Neuronal stem cell (in vitro differentiated cells): ENCODE data around the gene FBXL20.

Source experiments
- DNase-seq: peaks from one replicate; pipeline ENCODE4 v3.0.0-alpha.2; 2013; ENCODE audit warnings: low spot score
- H2AFZ ChIP-seq: one replicate; pipeline ENCODE4 v1.6.1; 2013; ENCODE audit warnings: mild to moderate bottlenecking, low read length, inconsistent platforms
- H2AK5ac ChIP-seq: 2 replicates; pipeline ENCODE4 v1.6.1; 2013; ENCODE audit warnings: low read depth, mild to moderate bottlenecking, inconsistent platforms, low read length, moderate library complexity, mixed read lengths
- H2BK120ac ChIP-seq: 2 replicates; pipeline ENCODE4 v1.6.1; 2013; ENCODE audit warnings: low read depth, mild to moderate bottlenecking, inconsistent platforms, low read length, moderate library complexity, mixed read lengths
- H2BK12ac ChIP-seq: one replicate; pipeline ENCODE4 v1.6.1; 2013; ENCODE audit warnings: low read length, inconsistent platforms
- H2BK15ac ChIP-seq: 2 replicates; pipeline ENCODE4 v1.6.1; 2013; ENCODE audit warnings: mild to moderate bottlenecking, low read length, inconsistent platforms, mixed read lengths
- H2BK5ac ChIP-seq: one replicate; pipeline ENCODE4 v1.6.1; 2013; ENCODE audit warnings: inconsistent platforms, mild to moderate bottlenecking, low read length, moderate library complexity
- H3K14ac ChIP-seq: one replicate; pipeline ENCODE4 v1.6.1; 2013; ENCODE audit warnings: low read length, inconsistent platforms
- H3K18ac ChIP-seq: 2 replicates; pipeline ENCODE4 v1.6.1; 2013; ENCODE audit warnings: low read length, inconsistent platforms
- H3K23ac ChIP-seq: 2 replicates; pipeline ENCODE4 v1.6.1; 2013; ENCODE audit warnings: low read depth, mild to moderate bottlenecking, mixed read lengths, low read length, inconsistent platforms; ENCODE audit not compliant: poor library complexity
- H3K27ac ChIP-seq: replicated peaks from 3 replicates; pipeline ENCODE4 v1.5.1; 2013; ENCODE audit warnings: low read length, inconsistent platforms
- H3K27me3 ChIP-seq, 3 experiments: 2 replicates each; pipeline ENCODE4 v1.6.1; 2013; ENCODE audit warnings: low read length in 3 of 3, mild to moderate bottlenecking in 2 of 3, inconsistent platforms in 1 of 3, low read depth in 1 of 3, mixed read lengths in 1 of 3, moderate library complexity in 1 of 3; ENCODE audit not compliant: control insufficient read depth in 3 of 3, insufficient read depth in 3 of 3
- H3K36me3 ChIP-seq, 2 donors: replicated peaks in 1 of 2; 2 replicates each; pipeline ENCODE4 v1.6.1; 2013; ENCODE audit warnings: low read length in 2 of 2; ENCODE audit not compliant: control insufficient read depth in 2 of 2, insufficient read depth in 2 of 2
- H3K4ac ChIP-seq: 2 replicates; pipeline ENCODE4 v1.6.1; 2013; ENCODE audit warnings: inconsistent platforms, mild to moderate bottlenecking, low read length, moderate library complexity
- H3K4me1 ChIP-seq, 2 donors: 1 replicate in 1 of 2; 2 replicates in 1 of 2; pipeline ENCODE4 v1.6.1; 2013; ENCODE audit warnings: low read length in 2 of 2, low read depth in 1 of 2; ENCODE audit not compliant: control insufficient read depth in 2 of 2, insufficient read depth in 1 of 2
- H3K4me2 ChIP-seq: one replicate; pipeline ENCODE4 v1.6.1; 2013; ENCODE audit warnings: mild to moderate bottlenecking, low read length, inconsistent platforms; ENCODE audit not compliant: insufficient read depth, poor library complexity, severe bottlenecking
- H3K4me3 ChIP-seq, 2 donors: 2 replicates each; pipeline ENCODE4 v1.5.1; 2013; ENCODE audit warnings: low read length in 2 of 2, mild to moderate bottlenecking in 2 of 2, inconsistent platforms in 1 of 2, moderate library complexity in 1 of 2
- H3K79me1 ChIP-seq: one replicate; pipeline ENCODE4 v1.6.1; 2013; ENCODE audit warnings: low read depth, mild to moderate bottlenecking, inconsistent platforms, low read length, moderate library complexity
- H3K9ac ChIP-seq: one replicate; pipeline ENCODE4 v1.6.1; 2013; ENCODE audit warnings: mild to moderate bottlenecking, low read depth, low read length, inconsistent platforms; ENCODE audit not compliant: poor library complexity
- H3K9me3 ChIP-seq, 2 donors: replicated peaks in 1 of 2; 2 replicates each; pipeline versions ENCODE3 to v1.6.1; 2013; ENCODE audit warnings: low read length in 2 of 2, mild to moderate bottlenecking in 2 of 2, inconsistent platforms in 1 of 2, low read depth in 1 of 2, mixed read lengths in 1 of 2, moderate library complexity in 1 of 2; ENCODE audit not compliant: control insufficient read depth in 2 of 2, insufficient read depth in 1 of 2
- H4K8ac ChIP-seq: one replicate; pipeline ENCODE4 v1.6.1; 2013; ENCODE audit warnings: low read depth, mild to moderate bottlenecking, inconsistent platforms, low read length, moderate library complexity
- H4K91ac ChIP-seq: one replicate; pipeline ENCODE4 v1.6.1; 2013; ENCODE audit warnings: low read length, low read depth, mild to moderate bottlenecking, inconsistent platforms; ENCODE audit not compliant: poor library complexity
- WGBS, 2 donors: extraction: QIAGEN DNeasy Blood & Tissue Kit; methylation state at CpG; one replicate each; pipeline ENCODE4 v1.1.7; 2013; ENCODE audit warnings: missing lambda C conversion rate in 2 of 2, mixed read lengths in 1 of 2; ENCODE audit not compliant: insufficient read length in 2 of 2, insufficient replicate concordance in 1 of 2; ENCODE audit errors: extremely low coverage in 2 of 2; 5-methylcytosine and 5-hydroxymethylcytosine counted together

Gene FBXL20

DNA sequence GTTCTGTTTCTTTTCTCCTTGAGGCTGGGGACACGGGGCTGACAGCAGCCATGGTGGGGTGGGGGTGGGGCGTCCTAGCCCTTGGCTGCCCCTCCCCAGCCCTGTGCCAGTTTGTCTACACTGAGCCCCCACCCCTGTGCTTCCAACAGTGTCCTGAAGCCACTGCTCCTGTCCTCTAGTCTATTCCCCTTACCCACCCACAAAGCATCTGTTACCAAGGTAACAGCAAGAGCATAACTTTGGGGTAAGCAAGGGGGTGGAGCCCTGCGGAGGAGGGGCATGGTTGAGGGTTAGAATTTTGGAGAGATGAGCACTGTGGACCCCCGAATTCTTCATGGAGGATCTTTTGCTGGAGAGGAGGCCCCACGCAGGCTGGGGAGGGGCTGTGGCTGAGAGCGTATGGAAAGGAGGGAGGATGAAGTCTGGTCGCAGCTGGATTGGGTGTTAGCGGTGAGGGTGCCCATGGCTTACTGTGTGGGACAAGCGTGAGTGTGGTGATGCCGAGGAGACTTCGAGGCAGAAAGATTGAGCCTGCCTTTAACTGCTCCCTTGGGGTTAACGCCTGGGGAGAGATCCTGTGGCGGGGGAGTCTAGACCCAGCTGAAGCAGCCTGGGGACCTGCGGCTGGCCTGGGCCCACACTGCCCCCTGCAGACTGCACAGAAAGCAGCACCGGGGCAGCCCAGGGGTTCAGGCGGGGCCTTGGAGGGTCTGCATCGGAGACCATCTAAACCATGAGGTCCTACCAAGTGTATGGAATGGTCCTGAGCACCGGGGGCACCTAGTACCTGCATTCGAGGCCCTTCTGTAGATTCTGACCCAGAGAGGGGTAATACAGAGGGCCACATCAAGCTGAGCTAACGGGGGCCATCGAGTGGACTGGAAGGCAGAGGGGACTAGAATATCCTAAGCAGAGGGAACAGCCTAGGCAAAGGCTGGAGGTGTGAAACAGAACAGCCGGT, 169.6 kb downstream of the FBXL20 start:
- peak overlapping the region; percentile 77 for H2BK15ac ChIP-seq
- H3K9me3 ChIP-seq: no peaks in the 10 kb centered on the region
- H3K4me3 ChIP-seq: peak overlapping the region in 1 of 2 donors; percentile 2
- peak overlapping the region; percentile 26 for H3K9ac ChIP-seq
- peak overlapping the region; percentile 30 for H3K27ac ChIP-seq
- H3K14ac ChIP-seq: no peak overlapping the region
- DNase-seq: no peak
- H3K23ac ChIP-seq: no peak overlapping the region
- H3K4ac ChIP-seq: no peak overlapping the region
- no CpG with 5 or more reads among the region's 22 CpGs for WGBS, 2 donors
- H3K36me3 ChIP-seq: no peaks in the 10 kb centered on the region
- peaks cover 0 to 9% (median 2%) of the 10 kb centered on the region in 3 experiments for H3K27me3 ChIP-seq
- no peak overlapping the region for H2BK5ac ChIP-seq
- H3K79me1 ChIP-seq: no peaks in the 10 kb centered on the region
- peak overlapping the region; percentile 82 for H2BK12ac ChIP-seq
- peak overlapping the region; percentile 88 for H3K18ac ChIP-seq
- peak overlapping the region; percentile 23 for H2AK5ac ChIP-seq
- H2AFZ ChIP-seq: peak overlapping the region; percentile 53
- H4K8ac ChIP-seq: peak overlapping the region; percentile 33
- peak overlapping the region; percentile 40 for H3K4me2 ChIP-seq
- no peak overlapping the region for H2BK120ac ChIP-seq
- no peak overlapping the region for H4K91ac ChIP-seq
- peaks cover 17 to 25% of the 10 kb centered on the region in 2 donors for H3K4me1 ChIP-seq

- H2BK120ac ChIP-seq: peak overlapping the region; percentile 12
- H3K23ac ChIP-seq: no peak overlapping the region
- no peak overlapping the region for H3K9ac ChIP-seq
- H3K27ac ChIP-seq: peak overlapping the region; percentile 30
- H3K27me3 ChIP-seq: peaks cover 0 to 17% (median 4%) of the 10 kb centered on the region in 3 experiments
- peak overlapping the region; percentile 53 for H2AFZ ChIP-seq
- H4K8ac ChIP-seq: no peak overlapping the region
- H3K9me3 ChIP-seq: no peaks in the 10 kb centered on the region
- H3K14ac ChIP-seq: no peak overlapping the region
- no peak overlapping the region for H4K91ac ChIP-seq
- H3K4me1 ChIP-seq: peaks cover 20 to 26% of the 10 kb centered on the region in 2 donors
- no peak overlapping the region for H3K4me3 ChIP-seq
- H3K79me1 ChIP-seq: no peaks in the 10 kb centered on the region
- H3K4ac ChIP-seq: no peak overlapping the region
- no peaks in the 10 kb centered on the region for H3K36me3 ChIP-seq
- peak overlapping the region; percentile 16 for H2BK15ac ChIP-seq
- WGBS, 2 donors: no CpG with 5 or more reads among the region's 10 CpGs
- H3K18ac ChIP-seq: peak overlapping the region; percentile 50
- no peak overlapping the region for H3K4me2 ChIP-seq
- no peak for DNase-seq
- H2BK5ac ChIP-seq: peak overlapping the region; percentile 45
- H2BK12ac ChIP-seq: no peak overlapping the region
- H2AK5ac ChIP-seq: peak overlapping the region; percentile 44
Observed at GRCh38 chr17:39231091-39231561, 170.3 kb downstream of the FBXL20 start.

DNA sequence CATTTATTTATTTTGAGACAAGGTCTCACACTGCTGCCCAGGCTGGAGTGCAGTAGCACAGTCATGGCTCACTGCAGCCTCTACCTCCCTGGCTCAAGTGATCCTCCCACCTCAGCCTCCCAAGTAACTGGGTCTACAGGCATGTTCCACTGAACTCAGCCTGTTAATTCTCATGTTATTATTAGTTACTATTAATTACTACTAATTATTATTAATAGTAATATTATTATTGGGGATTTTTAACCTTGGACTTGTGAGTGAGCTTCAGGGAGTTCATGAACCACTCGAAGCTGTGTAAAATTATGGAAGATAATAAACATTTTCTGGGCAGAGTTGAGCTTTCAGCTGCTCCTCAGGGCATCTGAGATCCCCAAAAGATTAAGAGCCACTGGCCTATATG, 171.1 kb downstream of the FBXL20 start:
- Histone ChIP-seq H3K79me1 (no peaks in the 10 kb centered on the region), H3K27ac (no peak overlapping the region), H3K23ac (no peak overlapping the region), H3K4me2 (no peak overlapping the region), H4K91ac (no peak overlapping the region), H3K18ac (no peak overlapping the region), H2AFZ (no peak overlapping the region), H4K8ac (no peak overlapping the region), H3K9me3 (no peaks in the 10 kb centered on the region), H3K4me1 (peaks cover 21 to 28% of the 10 kb centered on the region in 2 donors), H2AK5ac (no peak overlapping the region), H3K4ac (no peak overlapping the region), H2BK120ac (no peak overlapping the region), H2BK5ac (peak overlapping the region; percentile 45), H2BK12ac (no peak overlapping the region), H3K14ac (no peak overlapping the region), H3K36me3 (no peaks in the 10 kb centered on the region), H2BK15ac (no peak overlapping the region), H3K27me3 (peaks cover 2 to 22% (median 7%) of the 10 kb centered on the region in 3 experiments), H3K4me3 (no peak overlapping the region), H3K9ac (no peak overlapping the region)
- no CpG with 5 or more reads among the region's 1 CpG for WGBS, 2 donors
- DNase-seq: no peak

GRCh38 chr17:39229274-39229913, 172.0 kb downstream of the FBXL20 start:
- Histone ChIP-seq H2BK5ac (no peak overlapping the region), H3K4me2 (no peak overlapping the region), H2BK15ac (no peak overlapping the region), H2AFZ (peak overlapping the region; percentile 55), H3K18ac (peak overlapping the region; percentile 69), H3K14ac (no peak overlapping the region), H2AK5ac (peak overlapping the region; percentile 96), H3K4ac (no peak overlapping the region), H3K23ac (no peak overlapping the region), H2BK12ac (no peak overlapping the region), H2BK120ac (no peak overlapping the region), H3K9ac (no peak overlapping the region), H3K9me3 (no peaks in the 10 kb centered on the region), H4K91ac (peak overlapping the region; percentile 38), H3K4me1 (peaks cover 21 to 32% of the 10 kb centered on the region in 2 donors), H3K79me1 (no peaks in the 10 kb centered on the region), H4K8ac (no peak overlapping the region), H3K27me3 (peaks cover 12 to 31% (median 17%) of the 10 kb centered on the region in 3 experiments), H3K36me3 (no peaks in the 10 kb centered on the region), H3K27ac (peak overlapping the region; percentile 6), H3K4me3 (no peak overlapping the region)
- WGBS, 2 donors: no CpG with 5 or more reads among the region's 11 CpGs
- no peak for DNase-seq
